Measurements from ENCODE around the gene CXCR3. TPM values are rescaled to one million over a fixed set of nuclear protein-coding genes. Genes with fewer than 3 reads are reported as not detected.

CXCR3 gene
- total and polyA plus RNA-seq, 10 of the 15 experiments (the other 5 are each of a cell fraction or from before 2014, with no cell fraction given), result 1.4 to 48.2 (median 15.7) TPM

GRCh38 chrX:71586929-71587328 is 31.4 kb downstream of the CXCR3 start:
- CTCF ChIA-PET, result no interaction called here

More at GRCh38 chrX:71586929-71587328, 31.4 kb downstream of the CXCR3 start:
- no TSS peak for BruUV-seq (replicated peaks)
- no peak for DNase-seq (ENCODE audit: low read depth, low spot score)
- FAIRE-seq, result no peak
- no peak overlapping the region for H3K4me3 ChIP-seq
- H3K36me3 ChIP-seq (ENCODE audit: control insufficient read depth in 2 of 2, insufficient read depth in 2 of 2, low read length in 1 of 2), result no peaks in the 10 kb centered on the region
- H3K4me1 ChIP-seq (ENCODE audit: control insufficient read depth, insufficient read depth, low read length), result no peaks in the 10 kb centered on the region
- no peaks in the 10 kb centered on the region for H4K20me1 ChIP-seq (ENCODE audit: control insufficient read depth, insufficient read depth)
- H3K79me2 ChIP-seq (ENCODE audit: control insufficient read depth, insufficient read depth, low read length), result no peaks in the 10 kb centered on the region
- RAD21 ChIA-PET (ENCODE audit: unreplicated experiment), result no interaction called here
- SMC1A ChIA-PET (ENCODE audit: uncharacterized antibody, unreplicated experiment), result interaction anchor here (0.6 kb wide), 1 partner anchor 831 kb away, joined by 3 read pairs; no protein-coding TSS in a partner anchor
- H3K27ac ChIP-seq (ENCODE audit: control insufficient read depth, insufficient read depth), result no peak overlapping the region
- H3K4me2 ChIP-seq (ENCODE audit: control insufficient read depth, insufficient read depth), result no peak overlapping the region
- POLR2A ChIA-PET, result no interaction called here
- H3K9me3 ChIP-seq (replicated peaks; ENCODE audit: control insufficient read depth, insufficient read depth, low read length), result no peaks in the 10 kb centered on the region
- H3K9ac ChIP-seq (ENCODE audit: control insufficient read depth, insufficient read depth, low read length), result no peak overlapping the region
- intact Hi-C loops (cut with micrococcal nuclease; ENCODE audit: unreplicated experiment), result no loop called here
- WGBS (ENCODE audit: insufficient coverage, insufficient replicate concordance, low lambda C conversion rate, missing lambda C conversion rate), result 60% methylated on average over 2 of the region's 2 CpGs
- no peaks in the 10 kb centered on the region for H3K27me3 ChIP-seq (replicated peaks in 1 of 2; ENCODE audit: control insufficient read depth in 2 of 2, insufficient read depth in 2 of 2, low read length in 1 of 2)
- no peak overlapping the region for H2AFZ ChIP-seq (ENCODE audit: control insufficient read depth, low read depth, low read length)
- TF ChIP-seq SUZ12 (IDR thresholded peaks at IDR 0.05; ENCODE audit: unreplicated experiment), result no peak
- TF ChIP-seq ETV6 (conservative IDR thresholded peaks at IDR 0.05 in 1 of 2, IDR thresholded peaks at IDR 0.05 in 1 of 2; ENCODE audit: borderline replicate concordance in 1 of 2, low read depth in 1 of 2), result no peak
- TF ChIP-seq HDAC6 (IDR thresholded peaks at IDR 0.05; ENCODE audit: unreplicated experiment), result no peak
- no peak for TF ChIP-seq KDM1A (IDR thresholded peaks at IDR 0.05; ENCODE audit: borderline replicate concordance)
- TF ChIP-seq STAT3 (IDR thresholded peaks at IDR 0.05; ENCODE audit: low read depth, low read length), result no peak
- TF ChIP-seq MTA3 (IDR thresholded peaks at IDR 0.05; ENCODE audit: borderline replicate concordance, low read length), result no peak
- no peak for TF ChIP-seq IRF4 (IDR thresholded peaks at IDR 0.05; ENCODE audit: low read depth, low read length)
- no peak for TF ChIP-seq ZBTB33 (IDR thresholded peaks at IDR 0.05)
- no peak for TF ChIP-seq PKNOX1 (IDR thresholded peaks at IDR 0.05)
- TF ChIP-seq HDAC2 (IDR thresholded peaks at IDR 0.05), result no peak
- TF ChIP-seq MYB (IDR thresholded peaks at IDR 0.05; ENCODE audit: borderline replicate concordance, low read depth, low read length), result no peak
- in situ Hi-C loops (cut with MboI), result no loop called here
- no peak for ATAC-seq
